IMR-90 (cell line): Measurements from ENCODE around the gene GRPR. TPM values are rescaled to one million over a fixed set of nuclear protein-coding genes. Genes with fewer than 3 reads are reported as not detected.

Experiments used
- ATAC-seq: fragments of 200-7000 bp; cut with Tn5 transposase; 2 replicates; pipeline ENCODE4 v1.9.1; 2020; ENCODE audit warnings: low read depth, mild to moderate bottlenecking, moderate library complexity
- BruUV-seq: library from RNA; stranded (reverse); fragments of 400-500 nt; replicated peaks from 2 replicates; lab custom pipeline; 2021; lab: Mats Ljungman, UMichigan
- CTCF ChIA-PET: fragments of 300-600 bp; formaldehyde crosslinking; extraction: SDS; loops from one replicate; lab custom pipeline; 2021; ENCODE audit warnings: antibody characterized with exemption; lab: Yijun Ruan, JAX
- POLR2A ChIA-PET: fragments of 300-600 bp; sonication (Branson Sonifier 250); formaldehyde crosslinking; loops from one replicate; lab custom pipeline; 2022; ENCODE audit warnings: antibody characterized with exemption; ENCODE audit not compliant: unreplicated experiment; lab: Charles Lee
- DNase-seq: peaks from one replicate; pipeline ENCODE4 v3.0.0; 2013
- H2AFZ ChIP-seq: replicated peaks from 2 replicates; pipeline ENCODE3; 2013; ENCODE audit warnings: low read length, mild to moderate bottlenecking; ENCODE audit not compliant: poor library complexity
- H2AK5ac ChIP-seq: 2 replicates; pipeline ENCODE4 v1.6.1; 2013; ENCODE audit warnings: low read depth, low read length, inconsistent platforms
- H2AK9ac ChIP-seq: replicated peaks from 2 replicates; pipeline ENCODE3; 2013; ENCODE audit warnings: mild to moderate bottlenecking, low read depth, low read length, moderate library complexity; ENCODE audit not compliant: poor library complexity
- H2BK120ac ChIP-seq: 2 replicates; pipeline ENCODE4 v1.6.1; 2013; ENCODE audit warnings: low read depth, low read length, inconsistent platforms
- H2BK15ac ChIP-seq: 3 replicates; pipeline ENCODE4 v1.6.1; 2013; ENCODE audit warnings: low read depth, low read length, inconsistent platforms
- H2BK20ac ChIP-seq: 2 replicates; pipeline ENCODE4 v1.6.1; 2013; ENCODE audit warnings: low read depth, mild to moderate bottlenecking, inconsistent platforms, low read length, moderate library complexity
- H2BK5ac ChIP-seq: 2 replicates; pipeline ENCODE4 v1.6.1; 2013; ENCODE audit warnings: mild to moderate bottlenecking, low read depth, low read length, inconsistent platforms; ENCODE audit not compliant: poor library complexity, severe bottlenecking
- H3K14ac ChIP-seq: replicated peaks from 2 replicates; pipeline ENCODE4 v1.6.1; 2013; ENCODE audit warnings: low read depth, low read length, inconsistent platforms
- H3K18ac ChIP-seq: 2 replicates; pipeline ENCODE4 v1.6.1; 2013; ENCODE audit warnings: low read depth, low read length, control low read depth
- H3K23ac ChIP-seq: 2 replicates; pipeline ENCODE4 v1.6.1; 2013; ENCODE audit warnings: low read depth, low read length, inconsistent platforms
- H3K27ac ChIP-seq: 2 replicates; pipeline ENCODE4 v1.5.1; 2013; ENCODE audit warnings: mild to moderate bottlenecking, control low read depth, low read length; ENCODE audit not compliant: insufficient read depth
- H3K27me3 ChIP-seq: 2 replicates; pipeline ENCODE4 v1.6.1; 2013; ENCODE audit warnings: low read length; ENCODE audit not compliant: control insufficient read depth, insufficient read depth
- H3K36me3 ChIP-seq: 2 replicates; pipeline ENCODE4 v1.6.1; 2013; ENCODE audit warnings: low read length, mixed read lengths; ENCODE audit not compliant: control insufficient read depth, insufficient read depth
- H3K4ac ChIP-seq: 2 replicates; pipeline ENCODE4 v1.6.1; 2013; ENCODE audit warnings: low read depth, low read length, inconsistent platforms
- H3K4me1 ChIP-seq: 2 replicates; pipeline ENCODE4 v1.6.1; 2013; ENCODE audit warnings: low read length, mixed read lengths; ENCODE audit not compliant: control insufficient read depth, insufficient read depth
- H3K4me2 ChIP-seq: 2 replicates; pipeline ENCODE4 v1.6.1; 2013; ENCODE audit warnings: low read depth, mild to moderate bottlenecking, control low read depth, low read length, moderate library complexity
- H3K4me3 ChIP-seq: 2 replicates; pipeline ENCODE4 v1.5.1; 2013; ENCODE audit warnings: low read depth, mild to moderate bottlenecking, control low read depth, low read length, moderate library complexity; ENCODE audit not compliant: insufficient read depth
- H3K56ac ChIP-seq: 2 replicates; pipeline ENCODE4 v1.6.1; 2013; ENCODE audit warnings: low read length, inconsistent platforms; ENCODE audit not compliant: insufficient read depth; ENCODE audit errors: extremely low read depth
- H3K79me1 ChIP-seq, 2 experiments: 2 replicates each; pipeline ENCODE4 v1.6.1; 2013; ENCODE audit warnings: low read length in 2 of 2, inconsistent platforms in 1 of 2, low read depth in 1 of 2
- H3K9ac ChIP-seq: 2 replicates; pipeline ENCODE4 v1.6.1; 2013; ENCODE audit warnings: low read depth, low read length, control low read depth
- H3K9me1 ChIP-seq: 2 replicates; pipeline ENCODE4 v1.6.1; 2013; ENCODE audit warnings: low read length, inconsistent platforms; ENCODE audit not compliant: insufficient read depth
- H3K9me3 ChIP-seq: 2 replicates; pipeline ENCODE4 v1.6.1; 2013; ENCODE audit warnings: low read length; ENCODE audit not compliant: control insufficient read depth, insufficient read depth
- H4K20me1 ChIP-seq: 2 replicates; pipeline ENCODE4 v1.6.1; 2013; ENCODE audit warnings: low read length, inconsistent platforms; ENCODE audit not compliant: insufficient read depth
- H4K5ac ChIP-seq: 2 replicates; pipeline ENCODE4 v1.6.1; 2013; ENCODE audit warnings: mild to moderate bottlenecking, low read depth, low read length, control low read depth
- H4K8ac ChIP-seq, 2 experiments: 2 replicates each; pipeline ENCODE4 v1.6.1; 2013; ENCODE audit warnings: low read depth in 2 of 2, low read length in 2 of 2, control low read depth in 1 of 2, inconsistent platforms in 1 of 2
- H4K91ac ChIP-seq: 2 replicates; pipeline ENCODE4 v1.6.1; 2013; ENCODE audit warnings: low read depth, low read length, inconsistent platforms; ENCODE audit not compliant: insufficient read depth
- BHLHE40 ChIP-seq: fragments of 150-350 bp; IDR thresholded peaks from 2 replicates; pipeline ENCODE4 v1.6.1; 2016; ENCODE audit warnings: mild to moderate bottlenecking, low read depth, low read length
- CEBPB ChIP-seq: IDR thresholded peaks from 2 replicates; pipeline ENCODE4 v1.6.1; 2012; ENCODE audit warnings: low read depth, low read length, improper control_type of control experiment
- CHD1 ChIP-seq: IDR thresholded peaks from 2 replicates; pipeline ENCODE4 v1.6.1; 2012; ENCODE audit warnings: low read depth, low read length, improper control_type of control experiment
- FOS ChIP-seq: fragments of 150-350 bp; IDR thresholded peaks from 2 replicates; pipeline ENCODE4 v1.6.1; 2016; ENCODE audit warnings: low read depth, low read length
- MAFK ChIP-seq: IDR thresholded peaks from 2 replicates; pipeline ENCODE4 v1.6.1; 2012; ENCODE audit warnings: low read depth, low read length, improper control_type of control experiment
- MAZ ChIP-seq: IDR thresholded peaks from 2 replicates; pipeline ENCODE4 v1.6.1; 2012; ENCODE audit warnings: low read depth, mild to moderate bottlenecking, low read length, improper control_type of control experiment, moderate library complexity, borderline replicate concordance
- MXI1 ChIP-seq: IDR thresholded peaks from 2 replicates; pipeline ENCODE4 v1.6.1; 2012; ENCODE audit warnings: low read depth, mild to moderate bottlenecking, low read length, moderate library complexity, borderline replicate concordance
- NFE2L2 ChIP-seq: fragments of 150-350 bp; IDR thresholded peaks from 2 replicates; pipeline ENCODE4 v1.6.1; 2016; ENCODE audit warnings: low read depth, mild to moderate bottlenecking, low read length
- POLR2A ChIP-seq: IDR thresholded peaks from 2 replicates; pipeline ENCODE4 v1.6.1; 2012; ENCODE audit warnings: mild to moderate bottlenecking, low read depth, low read length
- RAD21 ChIP-seq: IDR thresholded peaks from 2 replicates; pipeline ENCODE4 v1.6.1; 2012; ENCODE audit warnings: low read length, improper control_type of control experiment
- RCOR1 ChIP-seq: IDR thresholded peaks from 2 replicates; pipeline ENCODE4 v1.6.1; 2012; ENCODE audit warnings: mild to moderate bottlenecking, low read length, improper control_type of control experiment; ENCODE audit not compliant: insufficient replicate concordance
- RFX5 ChIP-seq: IDR thresholded peaks from 2 replicates; pipeline ENCODE4 v1.8.0; 2012; ENCODE audit warnings: low read depth, mild to moderate bottlenecking, low read length, moderate library complexity
- SMC3 ChIP-seq: fragments of 150-350 bp; IDR thresholded peaks from 2 replicates; pipeline ENCODE4 v1.6.1; 2016; ENCODE audit warnings: low read depth, mild to moderate bottlenecking, antibody characterized with exemption, low read length, moderate library complexity
- USF2 ChIP-seq: fragments of 150-350 bp; IDR thresholded peaks from 2 replicates; pipeline ENCODE4 v1.6.1; 2017; ENCODE audit warnings: mild to moderate bottlenecking, antibody characterized with exemption, low read length, low read depth
- WGBS, 2 experiments: methylation state at CpG; one replicate each; pipeline versions ENCODE4 v1.1.5 to v1.1.7; 2013; ENCODE audit warnings: missing lambda C conversion rate in 2 of 2; ENCODE audit not compliant: insufficient read length in 1 of 2; ENCODE audit errors: extremely low coverage in 2 of 2; 5-methylcytosine and 5-hydroxymethylcytosine counted together
- dilution Hi-C: fragments of 300-500 bp; cut with HindIII; formaldehyde crosslinking; loops from one replicate; pipeline ENCODE4 v1.14.3; 2018; ENCODE audit warnings: low sequenced_read_pairs; ENCODE audit not compliant: unreplicated experiment
- in situ Hi-C: fragments of 300-500 bp; cut with MboI; formaldehyde crosslinking; loops from 3 replicates; pipeline ENCODE4 v1.14.3; 2019; ENCODE audit warnings: low sequenced_read_pairs, inconsistent platforms, mixed read lengths
- intact Hi-C: fragments of 100-400 bp; cut with micrococcal nuclease; formaldehyde crosslinking; loops from 2 replicates; pipeline ENCODE4 v1.10.0; 2022
- polyA plus RNA-seq, 3 experiments: library from polyadenylated mRNA; depleted of rRNA; stranded (reverse); fragments of >200 nt; gene quantifications; 2 replicates each; pipeline ENCODE4 v1.2.3, GENCODE V29; 2012; ENCODE audit warnings: low replicate concordance in 1 of 3
- total RNA-seq: library from RNA; depleted of rRNA; stranded (reverse); fragments of >200 nt; gene quantifications from 2 replicates; pipeline ENCODE4 v1.2.3, GENCODE V29; 2012
- TF ChIP-seq, protein P1 (sequence below): conservative IDR thresholded peaks from 2 replicates; pipeline ENCODE4 v1.5.1; 2012; ENCODE audit warnings: mild to moderate bottlenecking, low read depth, low read length, improper control_type of control experiment
- TF ChIP-seq, protein P2 (sequence below): fragments of 150-350 bp; IDR thresholded peaks from 2 replicates; pipeline ENCODE4 v1.6.1; 2016; ENCODE audit warnings: low read depth, mild to moderate bottlenecking, low read length, moderate library complexity, borderline replicate concordance

Gene GRPR
- total and polyA plus RNA-seq, 2 of the 4 experiments (the other 2 are of a cell fraction) = 9.2 to 13.6 TPM

GRCh38 chrX:16101581-16101980, 21.8 kb upstream of the GRPR start:
- Histone ChIP-seq H3K4me2 (no peak overlapping the region), H3K27me3 (peaks cover 5% of the 10 kb centered on the region), H2BK20ac (no peak overlapping the region), H4K91ac (no peak overlapping the region), H4K8ac (no peak overlapping the region), H3K9me3 (peaks cover 2% of the 10 kb centered on the region; the same call in 1 of the 2 replicates), H2BK5ac (no peak overlapping the region), H2BK15ac (no peak overlapping the region), H3K4ac (no peak overlapping the region), H3K27ac (no peak overlapping the region), H3K4me3 (no peak overlapping the region), H3K4me1 (no peaks in the 10 kb centered on the region), H4K20me1 (no peaks in the 10 kb centered on the region), H2BK120ac (no peak overlapping the region), H2AK9ac (no peak overlapping the region), H2AK5ac (no peak overlapping the region), H3K18ac (no peak overlapping the region), H4K5ac (no peak overlapping the region), H3K9ac (no peak overlapping the region), H3K14ac (no peak overlapping the region), H3K79me1 (no peaks in the 10 kb centered on the region), H3K23ac (no peak overlapping the region), H3K36me3 (no peaks in the 10 kb centered on the region), H2AFZ (no peak overlapping the region), H3K56ac (no peak overlapping the region), H3K9me1 (no peaks in the 10 kb centered on the region)
- ATAC-seq = no peak
- intact Hi-C loops (no loop called here), in situ Hi-C loops (no loop called here), dilution Hi-C loops (no loop called here)
- CTCF ChIA-PET = no interaction called here
- WGBS, 2 experiments = 60% methylated on average over 1 of the region's 2 CpGs; no CpG with 5 or more reads in 1 of the 2 experiments
- no peak for DNase-seq
- BruUV-seq = no TSS peak
- POLR2A ChIA-PET = no interaction called here
- no peak for TF ChIP-seq CHD1
- TF ChIP-seq MAFK = no peak
- TF ChIP-seq MXI1 = no peak
- TF ChIP-seq, protein P1, sequence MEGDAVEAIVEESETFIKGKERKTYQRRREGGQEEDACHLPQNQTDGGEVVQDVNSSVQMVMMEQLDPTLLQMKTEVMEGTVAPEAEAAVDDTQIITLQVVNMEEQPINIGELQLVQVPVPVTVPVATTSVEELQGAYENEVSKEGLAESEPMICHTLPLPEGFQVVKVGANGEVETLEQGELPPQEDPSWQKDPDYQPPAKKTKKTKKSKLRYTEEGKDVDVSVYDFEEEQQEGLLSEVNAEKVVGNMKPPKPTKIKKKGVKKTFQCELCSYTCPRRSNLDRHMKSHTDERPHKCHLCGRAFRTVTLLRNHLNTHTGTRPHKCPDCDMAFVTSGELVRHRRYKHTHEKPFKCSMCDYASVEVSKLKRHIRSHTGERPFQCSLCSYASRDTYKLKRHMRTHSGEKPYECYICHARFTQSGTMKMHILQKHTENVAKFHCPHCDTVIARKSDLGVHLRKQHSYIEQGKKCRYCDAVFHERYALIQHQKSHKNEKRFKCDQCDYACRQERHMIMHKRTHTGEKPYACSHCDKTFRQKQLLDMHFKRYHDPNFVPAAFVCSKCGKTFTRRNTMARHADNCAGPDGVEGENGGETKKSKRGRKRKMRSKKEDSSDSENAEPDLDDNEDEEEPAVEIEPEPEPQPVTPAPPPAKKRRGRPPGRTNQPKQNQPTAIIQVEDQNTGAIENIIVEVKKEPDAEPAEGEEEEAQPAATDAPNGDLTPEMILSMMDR = no peak
- TF ChIP-seq, protein P2, sequence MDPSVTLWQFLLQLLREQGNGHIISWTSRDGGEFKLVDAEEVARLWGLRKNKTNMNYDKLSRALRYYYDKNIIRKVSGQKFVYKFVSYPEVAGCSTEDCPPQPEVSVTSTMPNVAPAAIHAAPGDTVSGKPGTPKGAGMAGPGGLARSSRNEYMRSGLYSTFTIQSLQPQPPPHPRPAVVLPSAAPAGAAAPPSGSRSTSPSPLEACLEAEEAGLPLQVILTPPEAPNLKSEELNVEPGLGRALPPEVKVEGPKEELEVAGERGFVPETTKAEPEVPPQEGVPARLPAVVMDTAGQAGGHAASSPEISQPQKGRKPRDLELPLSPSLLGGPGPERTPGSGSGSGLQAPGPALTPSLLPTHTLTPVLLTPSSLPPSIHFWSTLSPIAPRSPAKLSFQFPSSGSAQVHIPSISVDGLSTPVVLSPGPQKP = no peak
- TF ChIP-seq NFE2L2 = no peak
- no peak for TF ChIP-seq SMC3
- TF ChIP-seq USF2 = no peak
- TF ChIP-seq BHLHE40 = no peak
- no peak for TF ChIP-seq POLR2A
- no peak for TF ChIP-seq FOS
- no peak for TF ChIP-seq RCOR1
- TF ChIP-seq RFX5 = no peak
- no peak for TF ChIP-seq CEBPB
- no peak for TF ChIP-seq MAZ
- no peak for TF ChIP-seq RAD21
